PFSK-1 (cell line): ENCODE data around the gene ETFBKMT.

Experiments
- POLR2AphosphoS5 ChIP-seq: IDR thresholded peaks from 2 replicates; pipeline ENCODE4 v1.6.1; 2012; ENCODE audit warnings: low read depth, mild to moderate bottlenecking, control low read depth, low read length, moderate library complexity
- REST ChIP-seq, 2 experiments: IDR thresholded peaks; 2 replicates each; pipeline versions ENCODE4 v1.6.1 to v1.8.0; 2011 to 2012; ENCODE audit warnings: low read depth in 2 of 2, low read length in 2 of 2, control low read depth in 1 of 2, inconsistent platforms in 1 of 2, mild to moderate bottlenecking in 1 of 2, moderate library complexity in 1 of 2; ENCODE audit not compliant: insufficient read depth in 1 of 2
- TAF1 ChIP-seq: IDR thresholded peaks from 2 replicates; pipeline ENCODE4 v1.6.1; 2012; ENCODE audit warnings: low read length, control low read depth, borderline replicate concordance; ENCODE audit not compliant: insufficient read depth

GRCh38 chr12:31662176-31662849 lies 2.8 kb downstream of the ETFBKMT start:
- TF ChIP-seq TAF1: no peak
- TF ChIP-seq REST (IDR thresholded peaks at IDR 0.05; ENCODE audit: insufficient read depth in 1 of 2, low read depth in 2 of 2, low read length in 2 of 2): no peak
- TF ChIP-seq POLR2AphosphoS5: no peak
